HCT116 (cell line): Measurements from ENCODE around the gene NAA80. TPM values are rescaled to one million over a fixed set of nuclear protein-coding genes. Genes with fewer than 3 reads are reported as not detected.

Experiments used
- ATAC-seq: fragments of 200-7000 bp; cut with Tn5 transposase; 2 replicates; pipeline ENCODE4 v1.9.1; 2020; ENCODE audit warnings: mild to moderate bottlenecking, moderate library complexity
- BruUV-seq: library from RNA; stranded (reverse); fragments of 400-500 nt; replicated peaks from 2 replicates; lab custom pipeline; 2021; lab: Mats Ljungman, UMichigan
- CTCF ChIA-PET: fragments of 300-600 bp; sonication (Branson Sonifier 250); formaldehyde crosslinking; loops from one replicate; lab custom pipeline; 2021; ENCODE audit warnings: antibody characterized with exemption; lab: Charles Lee
- POLR2A ChIA-PET: fragments of 300-600, 350-600 bp; sonication (Branson Sonifier 250); formaldehyde crosslinking; loops from one replicate; lab custom pipeline; 2021; ENCODE audit warnings: antibody characterized with exemption; lab: Charles Lee
- RAD21 ChIA-PET, 2 experiments: fragments of 300-600 bp; sonication (Branson Sonifier 250); formaldehyde crosslinking; loops; one replicate each; lab custom pipeline; 2023; ENCODE audit warnings: low total read pairs in 2 of 2; ENCODE audit not compliant: uncharacterized antibody in 2 of 2, unreplicated experiment in 2 of 2, low non-redundant PET in 1 of 2; lab: Charles Lee
- DNase-seq: peaks from one replicate; pipeline ENCODE4 v3.0.0-alpha.2; 2010; ENCODE audit warnings: low read depth, low spot score
- H2AFZ ChIP-seq: fragments of 200-600 bp; shearing (Covaris generic), sonication (generic); 2 replicates; pipeline ENCODE4 v1.6.1; 2017; ENCODE audit warnings: low read depth, mixed run types, mixed read lengths, antibody characterized with exemption, low read length; ENCODE audit not compliant: poor library complexity, severe bottlenecking
- H3K27ac ChIP-seq: 2 replicates; pipeline ENCODE4 v1.5.1; 2012; ENCODE audit warnings: low read depth, low read length
- H3K27me3 ChIP-seq: fragments of 200-600 bp; sonication (generic); 2 replicates; pipeline ENCODE4 v1.6.1; 2016; ENCODE audit warnings: mixed run types, low read length, mixed read lengths; ENCODE audit not compliant: insufficient read depth
- H3K36me3 ChIP-seq, 2 experiments: fragments of 200-500 bp in 1 of 2; fragments of 200-600 bp in 1 of 2; sonication (Bioruptor generic) in 1 of 2; sonication (generic) in 1 of 2; 2 replicates each; pipeline versions ENCODE4 v1.5.1 to v1.6.1; 2014 to 2016; ENCODE audit warnings: low read length in 2 of 2, inconsistent platforms in 1 of 2, mixed read lengths in 1 of 2, mixed run types in 1 of 2; ENCODE audit not compliant: insufficient read depth in 2 of 2, control insufficient read depth in 1 of 2
- H3K4me1 ChIP-seq, 2 experiments: fragments of 200-600 bp in 1 of 2; sonication (generic) in 1 of 2; 2 replicates each; pipeline versions ENCODE4 v1.5.1 to v1.6.1; 2012 to 2017; ENCODE audit warnings: low read length in 2 of 2, inconsistent platforms in 1 of 2, mild to moderate bottlenecking in 1 of 2, mixed read lengths in 1 of 2, mixed run types in 1 of 2, moderate library complexity in 1 of 2; ENCODE audit not compliant: insufficient read depth in 2 of 2, control insufficient read depth in 1 of 2
- H3K4me2 ChIP-seq: fragments of 200-600 bp; sonication (generic); 2 replicates; pipeline ENCODE4 v1.6.1; 2017; ENCODE audit warnings: mixed run types, low read length, mixed read lengths
- H3K4me3 ChIP-seq, 2 experiments: fragments of 200-600 bp in 1 of 2; sonication (generic) in 1 of 2; replicated peaks in 1 of 2; 2 replicates each; pipeline ENCODE4 v1.5.1; 2011 to 2016; ENCODE audit warnings: low read length in 2 of 2, control low read depth in 1 of 2, low read depth in 1 of 2, mild to moderate bottlenecking in 1 of 2, mixed read lengths in 1 of 2, mixed run types in 1 of 2
- H3K79me2 ChIP-seq: fragments of 200-600 bp; sonication (generic); 2 replicates; pipeline ENCODE4 v1.6.1; 2017; ENCODE audit warnings: mild to moderate bottlenecking, mixed run types, low read length, moderate library complexity, mixed read lengths; ENCODE audit not compliant: insufficient read depth
- H3K9ac ChIP-seq: fragments of 200-600 bp; sonication (generic); 2 replicates; pipeline ENCODE4 v1.6.1; 2016; ENCODE audit warnings: low read length, mixed read lengths
- H3K9me2 ChIP-seq: fragments of 200-600 bp; sonication (generic), shearing (Covaris generic); 2 replicates; pipeline ENCODE4 v1.6.1; 2017; ENCODE audit warnings: mixed run types, mild to moderate bottlenecking, moderate library complexity; ENCODE audit not compliant: insufficient read depth
- H3K9me3 ChIP-seq, 2 experiments: fragments of 200-500 bp in 1 of 2; fragments of 200-600 bp in 1 of 2; sonication (Bioruptor generic) in 1 of 2; sonication (generic) in 1 of 2; 2 replicates each; pipeline ENCODE4 v1.6.1; 2014 to 2017; ENCODE audit warnings: low read length in 2 of 2, mixed read lengths in 2 of 2, inconsistent platforms in 1 of 2, low read depth in 1 of 2, mild to moderate bottlenecking in 1 of 2, mixed run types in 1 of 2, moderate library complexity in 1 of 2; ENCODE audit not compliant: control insufficient read depth in 1 of 2, insufficient read depth in 1 of 2
- H4K20me1 ChIP-seq: fragments of 200-600 bp; sonication (generic), shearing (Covaris generic); 2 replicates; pipeline ENCODE4 v1.6.1; 2017; ENCODE audit warnings: mixed run types, mild to moderate bottlenecking, moderate library complexity; ENCODE audit not compliant: insufficient read depth
- CBX3 ChIP-seq: IDR thresholded peaks from 2 replicates; pipeline ENCODE4 v1.6.1; 2012; ENCODE audit warnings: low read depth
- EGR1 ChIP-seq: IDR thresholded peaks from 2 replicates; pipeline ENCODE4 v1.6.1; 2012; ENCODE audit warnings: low read depth
- ELF1 ChIP-seq: IDR thresholded peaks from 2 replicates; pipeline ENCODE4 v1.6.1; 2012; ENCODE audit warnings: low read depth, borderline replicate concordance
- EZH2 ChIP-seq: fragments of 200-600 bp; sonication (generic); IDR thresholded peaks from 2 replicates; pipeline ENCODE4 v1.6.1; 2017; ENCODE audit warnings: antibody characterized with exemption, mixed run types
- MAX ChIP-seq: IDR thresholded peaks from 2 replicates; pipeline ENCODE4 v1.6.1; 2012
- POLR2AphosphoS5 ChIP-seq: IDR thresholded peaks from 2 replicates; pipeline ENCODE4 v1.6.1; 2011; ENCODE audit warnings: mild to moderate bottlenecking, low read depth, low read length, moderate library complexity
- SIN3A ChIP-seq: IDR thresholded peaks from 2 replicates; pipeline ENCODE4 v1.6.1; 2012; ENCODE audit warnings: low read depth
- SRF ChIP-seq: IDR thresholded peaks from 2 replicates; pipeline ENCODE4 v1.6.1; 2012; ENCODE audit warnings: low read depth
- YY1 ChIP-seq: IDR thresholded peaks from 2 replicates; pipeline ENCODE4 v1.6.1; 2011; ENCODE audit warnings: low read length, low read depth, moderate library complexity, mild to moderate bottlenecking; ENCODE audit not compliant: insufficient replicate concordance; ENCODE audit errors: extremely low read depth
- ZFX ChIP-seq: fragments of 450-650 bp; IDR thresholded peaks from 2 replicates; pipeline ENCODE4 v1.6.1; 2017
- ZNF274 ChIP-seq: fragments of 200-500 bp; sonication (Bioruptor generic); IDR thresholded peaks from 2 replicates; pipeline ENCODE4 v1.6.1; 2014; ENCODE audit warnings: mild to moderate bottlenecking, low read depth, low read length, inconsistent platforms
- intact Hi-C: fragments of 100-400 bp; cut with micrococcal nuclease; formaldehyde crosslinking; loops from 2 replicates; pipeline ENCODE4 v1.10.0; 2022
- total RNA-seq: library from RNA; stranded (reverse); gene quantifications from one replicate; pipeline ENCODE4 v1.2.1, GENCODE V29; 2021; ENCODE audit not compliant: unreplicated experiment
- TF ChIP-seq, protein P1 (sequence below), 3 experiments: fragments of 200-600 bp in 1 of 3; sonication (generic) in 1 of 3; IDR thresholded peaks in 2 of 3; conservative IDR thresholded peaks in 1 of 3; 2 replicates each; pipeline ENCODE4 v1.5.1; 2012 to 2017; ENCODE audit warnings: low read depth in 2 of 3, low read length in 2 of 3, antibody characterized with exemption in 1 of 3, borderline replicate concordance in 1 of 3, control low read depth in 1 of 3, mild to moderate bottlenecking in 1 of 3, mixed read lengths in 1 of 3, mixed run types in 1 of 3, moderate library complexity in 1 of 3; ENCODE audit not compliant: insufficient read depth in 1 of 3

The NAA80 gene
- total RNA-seq, 1 experiment from 2014 or later, result 21.3 TPM

GRCh38 chr3:50297896-50298725 is 1.1 kb downstream of the NAA80 start:
- POLR2A ChIA-PET, result interaction anchor here (1.4 to 2.0 kb wide), 2 partner anchors 30 to 63 kb away, joined by 6 to 12 read pairs; partner anchors contain the start of genes GNAI2 and TUSC2
- no peaks in the 10 kb centered on the region for H3K36me3 ChIP-seq
- H3K27me3 ChIP-seq, result no peaks in the 10 kb centered on the region
- intact Hi-C loops, result no loop called here
- peak overlapping the region; percentile 97 for H3K4me2 ChIP-seq
- H3K4me1 ChIP-seq, result peaks cover 13 to 41% of the 10 kb centered on the region in 2 experiments
- TF ChIP-seq SRF (no peak), ZFX (no peak)
- TF ChIP-seq, protein P1, sequence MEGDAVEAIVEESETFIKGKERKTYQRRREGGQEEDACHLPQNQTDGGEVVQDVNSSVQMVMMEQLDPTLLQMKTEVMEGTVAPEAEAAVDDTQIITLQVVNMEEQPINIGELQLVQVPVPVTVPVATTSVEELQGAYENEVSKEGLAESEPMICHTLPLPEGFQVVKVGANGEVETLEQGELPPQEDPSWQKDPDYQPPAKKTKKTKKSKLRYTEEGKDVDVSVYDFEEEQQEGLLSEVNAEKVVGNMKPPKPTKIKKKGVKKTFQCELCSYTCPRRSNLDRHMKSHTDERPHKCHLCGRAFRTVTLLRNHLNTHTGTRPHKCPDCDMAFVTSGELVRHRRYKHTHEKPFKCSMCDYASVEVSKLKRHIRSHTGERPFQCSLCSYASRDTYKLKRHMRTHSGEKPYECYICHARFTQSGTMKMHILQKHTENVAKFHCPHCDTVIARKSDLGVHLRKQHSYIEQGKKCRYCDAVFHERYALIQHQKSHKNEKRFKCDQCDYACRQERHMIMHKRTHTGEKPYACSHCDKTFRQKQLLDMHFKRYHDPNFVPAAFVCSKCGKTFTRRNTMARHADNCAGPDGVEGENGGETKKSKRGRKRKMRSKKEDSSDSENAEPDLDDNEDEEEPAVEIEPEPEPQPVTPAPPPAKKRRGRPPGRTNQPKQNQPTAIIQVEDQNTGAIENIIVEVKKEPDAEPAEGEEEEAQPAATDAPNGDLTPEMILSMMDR (IDR thresholded peaks at IDR 0.05 in 2 of 3, conservative IDR thresholded peaks at IDR 0.05 in 1 of 3; ENCODE audit: borderline replicate concordance in 1 of 3, insufficient read depth in 1 of 3, low read depth in 2 of 3, low read length in 2 of 3), result peak in 2 of 3 experiments; percentile 25 to 45; a peak in 3 of 6 replicates
- no peak overlapping the region for H2AFZ ChIP-seq
- H3K9me3 ChIP-seq, result no peaks in the 10 kb centered on the region
- peak overlapping the region; percentile 55 to 92 for H3K4me3 ChIP-seq
- RAD21 ChIA-PET, result no interaction called here
- no peaks in the 10 kb centered on the region for H3K9me2 ChIP-seq
- H4K20me1 ChIP-seq, result no peaks in the 10 kb centered on the region
- no TSS peak for BruUV-seq
- peak overlapping the region; percentile 91 for H3K9ac ChIP-seq
- CTCF ChIA-PET, result interaction anchor here (0.5 to 1.2 kb wide), 3 partner anchors 23 to 87 kb away, joined by 3 to 4 read pairs (median 4); no protein-coding TSS in a partner anchor
- H3K27ac ChIP-seq, result peak overlapping the region; percentile 67
- no peak for DNase-seq
- ATAC-seq, result no peak
- peaks cover 3% of the 10 kb centered on the region; the same call in 1 of the 2 replicates for H3K79me2 ChIP-seq

DNA sequence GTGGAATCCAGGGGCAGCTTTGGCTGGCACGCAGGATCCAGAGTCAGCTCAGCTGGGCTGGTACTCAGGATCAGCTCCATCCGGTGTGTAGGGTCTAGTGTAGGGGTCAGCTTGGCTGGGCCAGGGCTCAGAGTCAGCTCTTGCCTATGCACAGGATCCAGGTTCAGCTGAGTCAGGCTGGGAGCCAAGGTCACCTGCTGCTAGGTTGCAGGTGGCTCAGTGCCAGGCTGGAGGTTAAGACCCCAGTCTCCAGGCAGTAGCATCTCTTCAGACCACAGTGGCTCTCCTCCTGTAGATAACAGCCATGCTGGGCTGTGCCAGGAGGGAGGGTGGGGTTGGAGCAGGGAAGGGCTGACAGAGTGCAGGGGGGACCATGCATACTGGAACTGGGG is 1.8 kb downstream of the NAA80 start:
- ChIA-PET POLR2A (interaction anchor here (1.2 kb wide), 1 partner anchor 62 kb away, joined by 3 read pairs; the partner anchor contains the start of gene GNAI2), RAD21 (no interaction called here), CTCF (no interaction called here)
- Histone ChIP-seq H3K9ac (no peak overlapping the region), H3K4me1 (peaks cover 14 to 40% of the 10 kb centered on the region in 2 experiments), H2AFZ (no peak overlapping the region), H3K27me3 (no peaks in the 10 kb centered on the region), H3K27ac (no peak overlapping the region; the same call in 1 of the 2 replicates), H3K9me2 (no peaks in the 10 kb centered on the region), H3K9me3 (no peaks in the 10 kb centered on the region), H3K4me2 (peak overlapping the region; percentile 97; the same call in 1 of the 2 replicates), H3K36me3 (no peaks in the 10 kb centered on the region), H4K20me1 (no peaks in the 10 kb centered on the region), H3K79me2 (peaks cover 3% of the 10 kb centered on the region; the same call in 1 of the 2 replicates), H3K4me3 (no peak overlapping the region)
- DNase-seq (no peak), ATAC-seq (no peak)
- intact Hi-C loops, result no loop called here
- BruUV-seq, result no TSS peak
- TF ChIP-seq EZH2, result no peak
- TF ChIP-seq EGR1, result no peak
- no peak for TF ChIP-seq CBX3
- no peak for TF ChIP-seq SIN3A
- no peak for TF ChIP-seq MAX
- no peak for TF ChIP-seq POLR2AphosphoS5
- TF ChIP-seq, protein P1 (IDR thresholded peaks at IDR 0.05 in 2 of 3, conservative IDR thresholded peaks at IDR 0.05 in 1 of 3; ENCODE audit: borderline replicate concordance in 1 of 3, insufficient read depth in 1 of 3, low read depth in 2 of 3, low read length in 2 of 3), result no peak
- no peak for TF ChIP-seq YY1
- no peak for TF ChIP-seq ZNF274
- TF ChIP-seq ELF1, result no peak
